Measurements from ENCODE around the gene FAM222B.
"Not testable (repeated sequence)": the region's sequence is repeated elsewhere in the genome, so short reads cannot be mapped to it uniquely, and the experiment has no call there.

The FAM222B gene

DNA sequence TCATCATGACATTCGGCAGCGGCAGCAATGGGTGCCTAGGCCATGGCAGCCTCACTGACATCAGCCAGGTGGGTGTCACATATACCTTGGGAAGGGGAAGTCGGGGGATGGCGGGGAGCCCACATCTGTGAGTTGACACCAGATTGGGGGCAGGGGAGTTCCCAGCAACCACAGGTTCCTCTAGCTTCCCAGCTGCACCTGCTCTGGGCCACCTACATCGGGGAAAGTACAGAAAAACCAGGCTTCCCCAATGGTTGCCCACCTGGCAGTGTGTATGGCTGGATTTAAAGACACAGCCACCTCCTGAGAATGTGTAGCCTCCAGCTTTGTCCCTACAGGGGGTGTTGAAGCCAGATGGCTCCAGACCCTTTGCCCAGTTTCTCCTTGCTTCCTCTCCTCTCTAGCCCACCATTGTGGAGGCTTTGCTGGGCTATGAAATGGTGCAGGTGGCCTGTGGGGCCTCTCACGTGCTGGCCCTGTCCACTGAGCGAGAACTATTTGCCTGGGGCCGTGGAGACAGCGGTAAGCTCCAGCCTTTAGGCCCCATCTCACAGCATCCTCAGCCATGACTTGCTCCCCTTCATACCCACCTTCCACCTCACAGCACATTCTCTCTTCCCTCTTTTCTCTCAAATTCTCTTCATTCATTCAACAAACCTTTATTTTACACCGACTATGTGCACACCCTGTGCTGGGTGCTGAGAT is 103.8 kb downstream of the FAM222B start:
- Histone ChIP-seq H3K9ac (ENCODE audit: low read depth, low read length) (no peak overlapping the region), H3K4me3 (ENCODE audit: low read length) (no peak overlapping the region)

DNA sequence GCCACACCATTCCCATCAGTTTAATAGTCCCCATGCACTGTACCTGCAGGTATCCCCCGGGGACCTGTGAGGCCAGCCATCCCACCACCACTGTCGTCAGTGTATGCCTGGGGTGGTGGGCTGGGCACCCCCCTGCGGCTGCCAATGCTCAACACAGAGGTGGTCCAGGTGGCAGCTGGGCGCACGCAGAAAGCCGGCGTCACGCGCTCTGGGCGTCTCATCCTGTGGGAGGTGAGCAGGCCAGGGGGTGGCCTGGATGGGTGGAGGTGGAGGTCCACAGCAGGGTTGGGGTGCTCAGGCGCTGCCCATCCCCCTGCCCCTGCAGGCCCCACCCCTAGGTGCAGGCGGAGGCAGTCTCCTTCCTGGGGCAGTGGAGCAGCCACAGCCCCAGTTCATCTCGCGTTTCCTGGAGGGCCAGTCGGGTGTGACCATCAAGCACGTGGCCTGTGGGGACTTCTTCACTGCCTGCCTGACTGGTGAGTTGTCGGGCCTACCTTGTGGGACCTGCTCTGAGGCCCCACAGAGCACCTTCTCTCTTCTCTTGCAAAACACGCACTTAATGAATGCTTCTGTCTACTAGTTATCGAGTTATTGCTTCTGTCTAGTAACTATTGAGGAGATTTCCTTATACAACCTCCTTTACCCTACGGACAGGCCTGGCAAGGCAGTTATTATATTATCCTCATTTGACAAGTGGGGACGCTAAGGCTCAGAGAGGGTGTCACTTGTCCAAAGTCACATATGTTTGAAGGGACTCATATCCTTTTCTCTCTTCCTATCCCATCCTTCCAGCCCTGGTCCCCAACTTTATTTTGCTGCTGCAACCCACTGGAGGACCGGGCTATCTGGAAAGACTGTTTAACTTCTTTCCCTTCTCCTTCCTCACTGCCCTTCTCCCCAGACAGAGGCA is 104.6 kb downstream of the FAM222B start:
- peaks cover 5% of the 10 kb centered on the region for H3K9me3 ChIP-seq (replicated peaks; ENCODE audit: low read length)
- no peaks in the 10 kb centered on the region for H3K27me3 ChIP-seq (ENCODE audit: control insufficient read depth, insufficient read depth, low read length)
- no peak overlapping the region for H3K9ac ChIP-seq (ENCODE audit: low read depth, low read length)
- H3K36me3 ChIP-seq (ENCODE audit: insufficient read depth, low read length), result no peaks in the 10 kb centered on the region
- H3K4me3 ChIP-seq (ENCODE audit: low read length), result no peak overlapping the region
- H3K4me2 ChIP-seq (ENCODE audit: low read length), result no peak overlapping the region
- H3K4me1 ChIP-seq (ENCODE audit: control insufficient read depth, insufficient read depth, low read length), result peaks cover 13% of the 10 kb centered on the region

More for the DNA sequence above, 103.8 kb downstream of the FAM222B start:
- no peak overlapping the region for H3K4me2 ChIP-seq (ENCODE audit: low read length)
- peaks cover 19% of the 10 kb centered on the region for H3K4me1 ChIP-seq (ENCODE audit: control insufficient read depth, insufficient read depth, low read length)
- no peaks in the 10 kb centered on the region for H3K27me3 ChIP-seq (ENCODE audit: control insufficient read depth, insufficient read depth, low read length)
- peaks cover 5% of the 10 kb centered on the region for H3K9me3 ChIP-seq (replicated peaks; ENCODE audit: low read length)
- no peaks in the 10 kb centered on the region for H3K36me3 ChIP-seq (ENCODE audit: insufficient read depth, low read length)

DNA sequence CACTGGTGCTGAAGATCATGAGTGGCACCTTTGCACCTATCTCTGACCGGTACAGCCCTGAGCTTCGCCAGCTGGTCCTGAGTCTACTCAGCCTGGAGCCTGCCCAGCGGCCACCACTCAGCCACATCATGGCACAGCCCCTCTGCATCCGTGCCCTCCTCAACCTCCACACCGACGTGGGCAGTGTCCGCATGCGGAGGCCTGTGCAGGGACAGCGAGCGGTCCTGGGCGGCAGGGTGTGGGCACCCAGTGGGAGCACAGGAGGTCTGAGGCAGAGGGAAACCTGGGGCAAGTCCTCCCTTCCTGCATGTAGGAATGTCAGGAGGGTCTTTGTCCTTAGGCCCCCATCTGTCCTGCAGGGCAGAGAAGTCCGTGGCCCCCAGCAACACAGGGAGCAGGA is 105.3 kb downstream of the FAM222B start:
- Histone ChIP-seq H3K4me1 (ENCODE audit: control insufficient read depth, insufficient read depth, low read length) (peaks cover 6% of the 10 kb centered on the region), H3K9ac (ENCODE audit: low read depth, low read length) (no peak overlapping the region)

DNA sequence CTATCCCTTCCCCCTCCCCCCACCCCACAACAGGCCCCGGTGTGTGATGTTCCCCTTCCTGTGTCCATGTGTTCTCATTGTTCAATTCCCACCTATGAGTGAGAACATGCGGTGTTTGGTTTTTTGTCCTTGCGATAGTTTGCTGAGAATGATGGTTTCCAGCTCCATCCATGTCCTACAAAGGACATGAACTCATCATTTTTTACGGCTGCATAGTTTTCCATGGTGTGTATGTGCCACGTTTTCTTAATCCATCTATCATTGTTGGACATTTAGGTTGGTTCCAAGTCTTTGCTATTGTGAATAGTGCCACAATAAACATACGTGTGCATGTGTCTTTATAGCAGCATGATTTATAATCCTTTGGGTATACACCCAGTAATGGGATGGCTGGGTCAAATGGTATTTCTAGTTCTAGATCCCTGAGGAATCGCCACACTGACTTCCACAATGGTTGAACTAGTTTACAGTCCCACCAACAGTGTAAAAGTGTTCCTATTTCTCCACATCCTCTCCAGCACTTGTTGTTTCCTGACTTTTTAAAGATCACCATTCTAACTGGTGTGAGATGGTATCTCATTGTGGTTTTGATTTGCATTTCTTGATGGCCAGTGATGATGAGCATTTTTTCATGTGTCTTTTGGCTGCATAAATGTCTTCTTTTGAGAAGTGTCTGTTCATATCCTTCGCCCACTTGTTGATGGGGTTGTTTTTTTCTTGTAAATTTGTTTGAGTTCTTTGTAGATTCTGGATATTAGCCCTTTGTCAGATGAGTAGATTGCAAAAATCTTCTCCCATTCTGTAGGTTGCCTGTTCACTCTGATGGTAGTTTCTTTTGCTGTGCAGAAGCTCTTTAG is 106.4 kb downstream of the FAM222B start:
- not testable (repeated sequence) for H3K4me2 ChIP-seq (ENCODE audit: low read length); H3K4me1 ChIP-seq (ENCODE audit: control insufficient read depth, insufficient read depth, low read length); H3K9ac ChIP-seq (ENCODE audit: low read depth, low read length); H3K36me3 ChIP-seq (ENCODE audit: insufficient read depth, low read length); H3K27me3 ChIP-seq (ENCODE audit: control insufficient read depth, insufficient read depth, low read length); H3K9me3 ChIP-seq (replicated peaks; ENCODE audit: low read length); H3K4me3 ChIP-seq (ENCODE audit: low read length)

More for the DNA sequence above, 105.3 kb downstream of the FAM222B start:
- H3K36me3 ChIP-seq (ENCODE audit: insufficient read depth, low read length), result no peaks in the 10 kb centered on the region
- peaks cover 5% of the 10 kb centered on the region for H3K9me3 ChIP-seq (replicated peaks; ENCODE audit: low read length)
- H3K4me3 ChIP-seq (ENCODE audit: low read length), result no peak overlapping the region
- H3K4me2 ChIP-seq (ENCODE audit: low read length), result no peak overlapping the region
- H3K27me3 ChIP-seq (ENCODE audit: control insufficient read depth, insufficient read depth, low read length), result no peaks in the 10 kb centered on the region

DNA sequence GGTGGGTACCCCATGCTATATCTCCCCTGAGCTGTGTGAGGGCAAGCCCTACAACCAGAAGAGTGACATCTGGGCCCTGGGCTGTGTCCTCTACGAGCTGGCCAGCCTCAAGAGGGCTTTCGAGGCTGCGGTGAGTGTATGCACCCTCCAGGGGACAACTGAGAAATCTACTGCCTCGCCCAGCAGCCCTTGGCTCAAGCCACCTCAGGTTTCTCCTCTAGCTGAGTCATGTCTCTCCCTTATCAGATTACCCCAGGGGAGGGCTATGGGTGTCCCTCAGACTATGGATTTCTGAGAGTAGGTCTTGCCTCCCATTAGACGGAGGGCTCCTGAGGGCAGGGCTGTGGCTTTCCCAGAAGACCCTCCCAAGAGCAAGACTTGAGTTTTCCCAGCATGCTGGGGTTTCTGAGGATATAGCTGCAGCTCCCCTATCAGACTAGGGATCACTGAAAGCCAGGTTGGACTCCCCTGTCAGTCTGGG is 107.3 kb downstream of the FAM222B start:
- H3K9me3 ChIP-seq (replicated peaks; ENCODE audit: low read length), result peaks cover 1% of the 10 kb centered on the region
- H3K36me3 ChIP-seq (ENCODE audit: insufficient read depth, low read length), result no peaks in the 10 kb centered on the region
- H3K4me1 ChIP-seq (ENCODE audit: control insufficient read depth, insufficient read depth, low read length), result peaks cover 6% of the 10 kb centered on the region
- H3K27me3 ChIP-seq (ENCODE audit: control insufficient read depth, insufficient read depth, low read length), result no peaks in the 10 kb centered on the region
- no peak overlapping the region for H3K9ac ChIP-seq (ENCODE audit: low read depth, low read length)
- no peak overlapping the region for H3K4me2 ChIP-seq (ENCODE audit: low read length)
- no peak overlapping the region for H3K4me3 ChIP-seq (ENCODE audit: low read length)

DNA sequence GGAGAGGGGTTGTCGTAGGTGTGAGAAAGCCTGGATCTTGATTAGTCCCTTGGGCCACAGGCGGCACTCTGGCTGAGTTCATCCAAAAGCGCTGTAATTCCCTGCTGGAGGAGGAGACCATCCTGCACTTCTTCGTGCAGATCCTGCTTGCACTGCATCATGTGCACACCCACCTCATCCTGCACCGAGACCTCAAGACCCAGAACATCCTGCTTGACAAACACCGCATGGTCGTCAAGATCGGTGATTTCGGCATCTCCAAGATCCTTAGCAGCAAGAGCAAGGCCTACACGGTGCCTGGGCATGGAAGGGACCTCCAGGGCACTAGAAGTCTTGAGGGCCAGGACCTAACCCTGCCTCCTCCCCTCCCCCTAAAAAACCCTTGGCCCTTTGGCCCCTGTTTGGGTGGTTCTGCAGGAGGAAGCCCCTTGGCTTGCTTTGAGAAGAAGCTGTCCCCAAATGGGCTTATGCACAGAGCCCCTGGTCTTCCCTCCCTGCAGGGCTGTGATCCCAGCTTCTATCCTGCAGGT is 107.8 kb downstream of the FAM222B start:
- Histone ChIP-seq H3K36me3 (ENCODE audit: insufficient read depth, low read length) (no peaks in the 10 kb centered on the region), H3K4me1 (ENCODE audit: control insufficient read depth, insufficient read depth, low read length) (peaks cover 6% of the 10 kb centered on the region), H3K4me3 (ENCODE audit: low read length) (no peak overlapping the region), H3K27me3 (ENCODE audit: control insufficient read depth, insufficient read depth, low read length) (no peaks in the 10 kb centered on the region), H3K9me3 (replicated peaks; ENCODE audit: low read length) (no peaks in the 10 kb centered on the region), H3K9ac (ENCODE audit: low read depth, low read length) (no peak overlapping the region), H3K4me2 (ENCODE audit: low read length) (no peak overlapping the region)

DNA sequence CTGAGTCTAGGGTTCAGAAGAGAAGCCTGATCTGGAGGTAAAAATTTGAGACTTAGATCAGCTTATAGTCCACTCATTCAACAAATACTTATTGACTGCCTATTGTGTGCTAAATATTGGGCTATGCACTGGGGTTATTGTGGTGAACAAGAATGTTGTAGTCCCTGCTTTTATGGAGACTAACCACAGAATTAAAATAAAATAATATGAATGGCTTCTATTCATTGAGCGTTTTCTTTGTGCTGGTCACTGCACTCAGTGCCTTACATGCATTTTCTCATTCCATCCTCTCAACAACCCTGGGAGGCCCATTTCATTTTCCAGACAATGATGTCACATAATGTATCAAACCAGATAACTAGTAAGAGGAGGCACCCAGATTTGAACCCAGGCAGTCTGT is 109.2 kb downstream of the FAM222B start:
- Histone ChIP-seq H3K36me3 (ENCODE audit: insufficient read depth, low read length) (no peaks in the 10 kb centered on the region), H3K27me3 (ENCODE audit: control insufficient read depth, insufficient read depth, low read length) (no peaks in the 10 kb centered on the region), H3K9me3 (replicated peaks; ENCODE audit: low read length) (no peaks in the 10 kb centered on the region), H3K4me2 (ENCODE audit: low read length) (no peak overlapping the region), H3K4me3 (ENCODE audit: low read length) (no peak overlapping the region), H3K4me1 (ENCODE audit: control insufficient read depth, insufficient read depth, low read length) (peaks cover 10% of the 10 kb centered on the region), H3K9ac (ENCODE audit: low read depth, low read length) (no peak overlapping the region)

DNA sequence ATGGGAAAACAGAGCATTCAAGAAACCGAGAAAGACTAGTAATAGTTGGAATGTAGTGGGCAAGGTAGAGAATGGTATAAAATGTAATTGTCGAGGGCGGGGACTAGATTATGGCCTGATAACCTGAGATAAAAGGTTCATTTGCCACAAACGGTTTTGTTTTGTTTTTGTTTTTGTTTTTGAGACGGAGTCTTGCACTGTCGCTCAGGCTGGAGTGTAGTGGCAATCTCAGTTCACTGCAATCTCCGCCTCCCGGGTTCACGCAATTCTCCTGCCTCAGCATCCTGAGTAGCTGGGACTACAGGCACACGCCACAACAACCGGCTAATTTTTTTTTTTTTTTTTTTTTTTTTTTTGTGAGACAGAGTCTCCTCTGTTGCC is 112.7 kb downstream of the FAM222B start:
- peaks cover 2% of the 10 kb centered on the region for H3K36me3 ChIP-seq (ENCODE audit: insufficient read depth, low read length)
- no peak overlapping the region for H3K4me3 ChIP-seq (ENCODE audit: low read length)
- no peaks in the 10 kb centered on the region for H3K27me3 ChIP-seq (ENCODE audit: control insufficient read depth, insufficient read depth, low read length)
- peaks cover 18% of the 10 kb centered on the region for H3K4me1 ChIP-seq (ENCODE audit: control insufficient read depth, insufficient read depth, low read length)
- H3K9ac ChIP-seq (ENCODE audit: low read depth, low read length), result no peak overlapping the region
- no peak overlapping the region for H3K4me2 ChIP-seq (ENCODE audit: low read length)
- no peaks in the 10 kb centered on the region for H3K9me3 ChIP-seq (replicated peaks; ENCODE audit: low read length)

DNA sequence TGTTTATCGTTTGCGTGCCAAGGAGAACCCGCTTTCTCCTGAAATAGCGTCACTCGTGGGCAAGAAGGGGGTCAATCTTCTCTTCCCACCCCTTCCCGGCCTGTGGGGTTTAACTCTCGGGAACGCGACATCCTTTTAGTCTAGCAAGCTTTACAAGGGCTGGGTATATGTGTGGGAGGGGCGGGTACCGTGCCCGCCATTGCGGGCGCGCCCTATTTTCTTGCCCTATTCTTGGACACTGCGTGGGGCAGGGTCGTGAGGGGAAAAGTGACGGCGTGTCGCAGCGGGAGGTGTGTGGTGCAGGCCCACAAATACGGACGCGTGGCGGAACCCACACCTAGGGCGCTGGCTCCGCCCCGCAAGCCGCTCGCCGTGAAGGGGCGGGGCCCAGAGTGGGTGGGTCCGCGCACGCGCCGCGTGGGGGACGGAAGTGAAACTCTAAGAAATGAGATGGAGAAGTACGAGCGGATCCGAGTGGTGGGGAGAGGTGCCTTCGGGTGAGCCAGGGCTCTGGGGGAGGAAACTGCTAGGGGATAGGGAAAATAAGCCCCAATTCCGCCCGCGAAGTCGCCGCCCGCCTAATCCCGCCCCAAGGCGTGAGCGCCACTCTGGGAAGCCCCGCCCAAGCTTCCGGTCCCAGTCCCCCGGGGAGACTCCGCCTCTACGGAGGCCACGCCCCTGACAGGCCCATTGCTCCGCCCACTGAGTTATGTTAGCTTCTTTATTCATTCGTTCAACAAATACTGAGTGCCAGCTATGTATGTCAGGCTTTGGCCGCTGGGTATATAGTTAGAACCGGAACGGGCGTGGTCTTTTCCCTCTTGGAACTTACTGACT is 114.0 kb downstream of the FAM222B start, which contains the start of gene NEK8:
Gene NEK8 (plus strand): TSS at position 425 of the 837 bp plus-strand sequence. CDS start 26 bp downstream, at position 451.
- no peaks in the 10 kb centered on the region for H3K27me3 ChIP-seq (ENCODE audit: control insufficient read depth, insufficient read depth, low read length)
- peak within 1 kb of the TSS; percentile 90 for H3K9ac ChIP-seq (ENCODE audit: low read depth, low read length)
- peaks cover 15% of the 10 kb centered on the region for H3K36me3 ChIP-seq (ENCODE audit: insufficient read depth, low read length)
- peaks cover 28% of the 10 kb centered on the region for H3K4me1 ChIP-seq (ENCODE audit: control insufficient read depth, insufficient read depth, low read length)
- H3K9me3 ChIP-seq (replicated peaks; ENCODE audit: low read length), result no peaks in the 10 kb centered on the region
- H3K4me3 ChIP-seq (ENCODE audit: low read length), result peak within 1 kb of the TSS; percentile 84
- peak within 1 kb of the TSS; percentile 99 for H3K4me2 ChIP-seq (ENCODE audit: low read length)

Measured in skeletal muscle satellite cell (primary cell).